Esophagus squamous epithelium (tissue), 4 donors: ENCODE results near the gene CEP44.

Experiments used
- POLR2A ChIP-seq, 4 donors: fragments of 450-650 bp; IDR thresholded peaks; one replicate each; pipeline ENCODE4 v1.6.1; 2017; ENCODE audit warnings: antibody characterized with exemption in 4 of 4, mild to moderate bottlenecking in 4 of 4, moderate library complexity in 3 of 4
- TF ChIP-seq, protein P1 (sequence below), 6 experiments: fragments of 450-650 bp in 4 of 6; fragments of 200-600 bp in 2 of 6; sonication (generic) in 2 of 6; IDR thresholded peaks; one replicate each; pipeline ENCODE4 v1.5.1; 2016 to 2019; ENCODE audit warnings: antibody characterized with exemption in 6 of 6, mild to moderate bottlenecking in 4 of 6, moderate library complexity in 4 of 6

- TF ChIP-seq, protein P1, sequence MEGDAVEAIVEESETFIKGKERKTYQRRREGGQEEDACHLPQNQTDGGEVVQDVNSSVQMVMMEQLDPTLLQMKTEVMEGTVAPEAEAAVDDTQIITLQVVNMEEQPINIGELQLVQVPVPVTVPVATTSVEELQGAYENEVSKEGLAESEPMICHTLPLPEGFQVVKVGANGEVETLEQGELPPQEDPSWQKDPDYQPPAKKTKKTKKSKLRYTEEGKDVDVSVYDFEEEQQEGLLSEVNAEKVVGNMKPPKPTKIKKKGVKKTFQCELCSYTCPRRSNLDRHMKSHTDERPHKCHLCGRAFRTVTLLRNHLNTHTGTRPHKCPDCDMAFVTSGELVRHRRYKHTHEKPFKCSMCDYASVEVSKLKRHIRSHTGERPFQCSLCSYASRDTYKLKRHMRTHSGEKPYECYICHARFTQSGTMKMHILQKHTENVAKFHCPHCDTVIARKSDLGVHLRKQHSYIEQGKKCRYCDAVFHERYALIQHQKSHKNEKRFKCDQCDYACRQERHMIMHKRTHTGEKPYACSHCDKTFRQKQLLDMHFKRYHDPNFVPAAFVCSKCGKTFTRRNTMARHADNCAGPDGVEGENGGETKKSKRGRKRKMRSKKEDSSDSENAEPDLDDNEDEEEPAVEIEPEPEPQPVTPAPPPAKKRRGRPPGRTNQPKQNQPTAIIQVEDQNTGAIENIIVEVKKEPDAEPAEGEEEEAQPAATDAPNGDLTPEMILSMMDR (IDR thresholded peaks at IDR 0.05) = no peak
- TF ChIP-seq POLR2A (IDR thresholded peaks at IDR 0.05) = no peak
These were observed 5.2 kb upstream of the CEP44 start for GRCh38 chr4:174278467-174278866.
